ENCODE results near the gene DGCR2. TPM values are rescaled to one million over a fixed set of nuclear protein-coding genes. Genes with fewer than 3 reads are reported as not detected.

The DGCR2 gene
- total and polyA plus RNA-seq, 2 donors from 2014 or later = 37.5 to 67.7 TPM

GRCh38 chr22:19039448-19039780 lies 82.8 kb downstream of the DGCR2 start:
- no peaks in the 10 kb centered on the region for H3K4me1 ChIP-seq (ENCODE audit: control insufficient read depth in 2 of 3, insufficient read depth in 2 of 3, low read depth in 1 of 3, low read length in 3 of 3)
- H3K9me3 ChIP-seq (ENCODE audit: control insufficient read depth in 2 of 3, insufficient read depth in 1 of 3, low read length in 3 of 3) = no peaks in the 10 kb centered on the region
- no peaks in the 10 kb centered on the region for H3K27me3 ChIP-seq (ENCODE audit: control insufficient read depth, insufficient read depth, low read length)
- H3K36me3 ChIP-seq (ENCODE audit: control insufficient read depth in 2 of 3, insufficient read depth in 3 of 3, low read length in 3 of 3) = peaks cover 0 to 31% (median 26%) of the 10 kb centered on the region in 3 donors
- H3K9ac ChIP-seq (ENCODE audit: low read length in 3 of 3) = no peak overlapping the region
- H3K27ac ChIP-seq (ENCODE audit: low read depth in 2 of 2, low read length in 2 of 2) = no peak overlapping the region
- H3K4me3 ChIP-seq (ENCODE audit: low read length in 3 of 3) = no peak overlapping the region
- intact Hi-C loops (cut with DNase I) = no loop called here
- no peak for TF ChIP-seq CTCF (IDR thresholded peaks at IDR 0.05; ENCODE audit: borderline replicate concordance, extremely low read depth, insufficient read depth)
- DNase-seq (peak in 1 of 5 donors; percentile 31), FAIRE-seq (no peak)

DNA sequence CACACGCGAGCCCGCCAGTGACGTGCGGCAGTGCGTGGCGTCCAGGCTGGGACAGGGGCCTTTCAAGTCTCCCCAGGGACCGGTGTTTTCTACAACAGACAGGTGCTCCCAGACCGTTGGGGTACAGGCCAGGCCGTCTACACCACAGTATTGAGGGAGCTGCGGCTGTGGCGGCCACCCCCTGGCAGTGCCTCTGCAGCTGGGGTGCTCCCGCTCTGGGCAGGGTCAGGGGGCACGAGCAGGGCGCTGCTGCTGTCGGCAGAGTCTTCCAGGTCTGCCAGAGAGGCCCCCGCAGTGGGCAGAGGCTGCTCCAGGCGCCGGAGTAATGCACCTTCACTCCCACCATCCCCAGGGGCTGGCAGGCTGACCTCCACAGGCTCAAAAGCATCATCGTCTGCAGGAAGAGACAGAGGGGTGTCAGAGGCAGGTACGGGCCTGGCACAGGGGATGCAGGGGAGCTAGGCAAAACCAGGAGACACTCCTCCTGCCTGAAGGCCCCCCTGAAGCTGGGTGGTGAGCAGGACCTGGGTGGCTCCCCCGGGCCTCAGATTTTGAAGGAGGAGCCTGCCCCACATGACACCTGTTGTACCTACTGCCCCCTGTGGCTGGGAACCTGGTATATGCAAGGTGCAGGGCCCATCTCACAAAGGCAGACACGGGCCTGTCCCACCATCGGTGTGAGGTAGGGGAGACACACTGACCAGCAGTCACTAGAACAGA lies 83.3 kb downstream of the DGCR2 start:
- peak in 2 of 5 donors; percentile 30 to 63 for DNase-seq
- TF ChIP-seq CTCF (IDR thresholded peaks at IDR 0.05; ENCODE audit: borderline replicate concordance, extremely low read depth, insufficient read depth) = no peak

DNA sequence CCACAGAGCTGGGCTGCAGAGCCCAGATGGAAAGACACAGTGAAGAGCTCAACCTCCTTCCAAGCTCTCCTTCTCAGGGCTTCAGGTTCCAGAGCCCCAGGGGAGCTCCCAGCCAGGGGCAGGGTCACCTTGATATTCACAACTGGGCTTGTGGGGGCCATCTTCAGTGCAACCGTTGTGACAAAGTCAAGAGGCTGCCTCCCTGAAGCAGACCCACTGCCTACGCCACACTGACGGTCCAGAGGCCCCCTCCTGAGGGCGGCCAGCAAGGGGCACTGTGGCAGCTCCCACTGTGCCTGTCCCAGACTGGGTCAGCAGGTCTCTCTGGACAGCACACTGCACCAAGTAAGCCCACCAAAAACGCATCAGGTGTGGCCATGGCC lies 84.1 kb downstream of the DGCR2 start:
- no peaks in the 10 kb centered on the region for H3K9me3 ChIP-seq (ENCODE audit: control insufficient read depth in 2 of 3, insufficient read depth in 1 of 3, low read length in 3 of 3)
- no peak overlapping the region for H3K4me3 ChIP-seq (ENCODE audit: low read length in 3 of 3)
- intact Hi-C loops (cut with DNase I) = no loop called here
- no peak overlapping the region for H3K9ac ChIP-seq (ENCODE audit: low read length in 3 of 3)
- FAIRE-seq (no peak), DNase-seq (peak in 2 of 5 donors; percentile 5 to 43)
- no peak overlapping the region for H3K27ac ChIP-seq (ENCODE audit: low read depth in 2 of 2, low read length in 2 of 2)
- no peaks in the 10 kb centered on the region for H3K4me1 ChIP-seq (ENCODE audit: control insufficient read depth in 2 of 3, insufficient read depth in 2 of 3, low read depth in 1 of 3, low read length in 3 of 3)
- TF ChIP-seq CTCF (IDR thresholded peaks at IDR 0.05; ENCODE audit: borderline replicate concordance, extremely low read depth, insufficient read depth) = no peak
- no peaks in the 10 kb centered on the region for H3K27me3 ChIP-seq (ENCODE audit: control insufficient read depth, insufficient read depth, low read length)
- peaks cover 0 to 22% (median 20%) of the 10 kb centered on the region in 3 donors for H3K36me3 ChIP-seq (ENCODE audit: control insufficient read depth in 2 of 3, insufficient read depth in 3 of 3, low read length in 3 of 3)

More for the DNA sequence above, 83.3 kb downstream of the DGCR2 start:
- H3K4me3 ChIP-seq (ENCODE audit: low read length in 3 of 3) = no peak overlapping the region
- H3K4me1 ChIP-seq (ENCODE audit: control insufficient read depth in 2 of 3, insufficient read depth in 2 of 3, low read depth in 1 of 3, low read length in 3 of 3) = no peaks in the 10 kb centered on the region
- no peaks in the 10 kb centered on the region for H3K27me3 ChIP-seq (ENCODE audit: control insufficient read depth, insufficient read depth, low read length)
- H3K9me3 ChIP-seq (ENCODE audit: control insufficient read depth in 2 of 3, insufficient read depth in 1 of 3, low read length in 3 of 3) = no peaks in the 10 kb centered on the region
- peaks cover 0 to 28% (median 23%) of the 10 kb centered on the region in 3 donors for H3K36me3 ChIP-seq (ENCODE audit: control insufficient read depth in 2 of 3, insufficient read depth in 3 of 3, low read length in 3 of 3)
- H3K9ac ChIP-seq (ENCODE audit: low read length in 3 of 3) = no peak overlapping the region
- intact Hi-C loops (cut with DNase I) = no loop called here
- H3K27ac ChIP-seq (ENCODE audit: low read depth in 2 of 2, low read length in 2 of 2) = no peak overlapping the region
- no peak for FAIRE-seq

Measured in kidney (tissue), 14 donors.